Measurements from ENCODE around the gene HELZ. TPM values are rescaled to one million over a fixed set of nuclear protein-coding genes. Genes with fewer than 3 reads are reported as not detected.

HELZ gene
- total RNA-seq, 1 donor from 2014 or later: 142 TPM

DNA sequence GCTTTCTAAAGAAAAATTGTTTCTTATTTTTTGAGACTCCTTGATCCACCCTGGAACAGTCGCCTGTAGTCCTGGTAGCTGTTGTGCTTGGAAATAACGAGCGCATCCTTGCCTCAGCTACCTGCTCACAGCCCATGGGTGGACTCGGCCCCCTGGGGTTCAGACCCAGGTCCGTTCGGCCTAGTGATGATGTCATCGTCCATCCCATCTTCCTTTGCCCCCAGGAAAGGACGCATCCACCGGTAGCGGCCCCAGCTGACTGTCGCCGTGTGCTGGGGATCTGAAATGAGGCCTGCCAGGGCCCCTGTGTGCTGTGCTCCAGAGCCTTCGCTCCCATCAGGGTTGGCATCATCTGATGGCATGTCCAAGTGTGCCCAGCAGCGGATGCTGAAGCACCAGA is 212.6 kb downstream of the HELZ start:
- no peak for DNase-seq (ENCODE audit: low spot score)

- DNase-seq (ENCODE audit: low spot score): no peak
These were observed 214.4 kb downstream of the HELZ start for GRCh38 chr17:67030641-67031040.

DNA sequence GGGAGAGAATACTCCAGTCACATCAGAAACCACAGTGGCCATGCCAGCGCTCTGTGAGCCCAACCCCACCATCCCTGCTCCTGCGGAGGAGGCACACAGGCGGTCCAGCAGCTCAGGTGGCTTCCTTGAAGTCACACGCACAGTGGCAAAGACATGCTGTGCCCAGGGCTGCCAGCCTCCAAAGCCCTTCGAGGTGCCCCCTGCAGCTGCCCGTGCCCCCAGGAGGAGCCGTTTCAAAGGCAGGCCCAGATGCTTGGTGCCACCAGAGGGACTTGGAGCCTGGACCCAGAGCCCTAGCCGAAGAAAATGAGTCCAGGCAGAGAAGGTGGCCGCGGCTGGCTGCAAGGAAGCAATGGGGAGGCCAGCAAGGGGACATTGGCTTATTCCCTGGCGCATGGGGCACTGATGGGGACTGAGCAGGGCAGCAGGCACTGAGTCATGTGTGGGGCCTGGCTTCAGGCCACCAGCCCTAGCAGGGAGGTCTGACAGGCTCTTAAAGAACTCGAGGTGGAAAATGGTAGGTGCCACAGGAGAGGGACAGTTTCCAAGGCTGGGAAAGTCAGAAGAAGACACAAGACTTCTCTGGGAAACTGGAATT is 217.9 kb downstream of the HELZ start:
- DNase-seq (ENCODE audit: low spot score): no peak

DNA sequence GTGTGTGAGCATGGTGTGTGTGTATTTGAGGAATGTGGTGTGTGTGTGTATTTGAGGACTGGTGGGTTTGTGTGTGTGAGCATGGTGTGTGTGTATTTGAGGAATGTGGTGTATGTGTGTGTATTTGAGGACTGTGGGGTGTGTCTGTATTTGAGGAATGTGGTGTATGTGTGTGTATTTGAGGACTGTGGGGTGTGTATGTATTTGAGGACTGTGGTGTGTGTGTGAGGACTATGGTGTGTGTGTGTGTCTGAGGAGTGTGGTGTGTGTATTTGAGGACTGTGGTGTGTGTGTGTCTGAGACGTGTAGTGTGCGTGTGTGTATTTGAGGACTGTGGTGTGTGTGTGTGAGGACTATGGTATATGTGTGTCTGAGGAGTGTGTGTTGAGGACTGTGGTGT is 218.7 kb downstream of the HELZ start:
- no peak for DNase-seq (ENCODE audit: low spot score)

GRCh38 chr17:67025216-67025792 is 219.7 kb downstream of the HELZ start:
- no peak for DNase-seq (ENCODE audit: low spot score)

DNA sequence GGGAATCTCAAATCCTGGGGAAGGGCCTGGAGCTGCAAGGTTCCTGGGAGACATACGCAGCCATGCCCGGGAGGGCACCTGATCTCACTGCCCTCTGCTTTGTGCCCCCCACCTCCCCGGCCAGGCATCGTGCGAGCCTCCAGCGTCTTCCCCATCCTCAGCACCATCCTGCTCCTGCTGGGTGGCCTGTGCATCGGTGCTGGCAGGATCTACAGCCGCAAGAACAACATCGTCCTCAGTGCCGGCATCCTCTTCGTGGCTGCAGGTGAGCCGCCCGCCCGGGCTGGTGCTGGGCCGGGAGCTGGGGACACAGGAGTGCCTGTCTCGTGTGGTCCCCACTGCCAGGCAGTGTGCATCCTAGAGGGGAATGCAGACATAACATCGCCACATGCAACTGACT is 220.3 kb downstream of the HELZ start:
- DNase-seq (ENCODE audit: low spot score): no peak

DNA sequence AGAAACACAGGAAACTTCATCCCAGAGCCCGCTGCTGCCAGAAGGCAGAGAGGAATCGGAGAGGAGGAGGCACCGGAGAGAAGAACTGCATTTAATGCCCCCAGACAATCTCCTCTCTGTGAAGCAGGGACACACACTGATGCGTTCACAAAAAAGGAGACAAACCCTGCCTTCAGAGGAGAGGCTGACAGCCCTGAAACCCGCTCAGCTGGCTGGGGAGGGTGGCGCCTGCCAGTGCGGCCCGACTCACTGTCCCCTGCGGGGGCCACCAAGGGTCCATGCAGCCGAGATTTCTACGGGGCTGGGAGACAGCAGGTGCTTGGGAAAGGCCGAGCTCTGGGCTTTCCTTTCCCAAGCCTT is 222.6 kb downstream of the HELZ start:
- DNase-seq (ENCODE audit: low spot score): no peak

- no peak for DNase-seq (ENCODE audit: low spot score)
These were observed 223.1 kb downstream of the HELZ start for GRCh38 chr17:67021743-67022450.

GRCh38 chr17:67021196-67021595 is 223.8 kb downstream of the HELZ start:
- no peak for DNase-seq (ENCODE audit: low spot score)

Other genes starting within 250 kb of the HELZ start
- gene CACNG1, start 200.6 kb downstream of the HELZ start, total RNA-seq (ENCODE audit: insufficient read depth, low replicate concordance): not detected
- 50.6 TPM for gene PSMD12, start 121.4 kb upstream of the HELZ start, total RNA-seq (ENCODE audit: insufficient read depth, low replicate concordance)
- 32.0 TPM for gene PITPNC1, start 132.1 kb upstream of the HELZ start, total RNA-seq (ENCODE audit: insufficient read depth, low replicate concordance)